Measurements from ENCODE around the gene ZNF213. TPM values are rescaled to one million over a fixed set of nuclear protein-coding genes. Genes with fewer than 3 reads are reported as not detected.

The ZNF213 gene
- total RNA-seq, 1 experiment from 2014 or later, result 2.0 TPM

Small RNA genes lying within 50 kb of the gene (small RNA-seq; reads per million reads assigned to genes)
- gene RNU1-22P, result 1.7 reads per million, percentile 48 among the genes with 10 or more reads in this experiment

Other genes starting within 250 kb of the ZNF213 start
- gene FLYWCH1, start 223.1 kb upstream of the ZNF213 start, total RNA-seq (2014; rRNA removed; shearing (Covaris generic); ENCODE audit: low replicate concordance), result 11.0 and 22.7 TPM in 2 replicates
- gene KREMEN2, start 170.8 kb upstream of the ZNF213 start, total RNA-seq (2014; rRNA removed; shearing (Covaris generic); ENCODE audit: low replicate concordance), result 3.4 and 8.5 TPM in 2 replicates
- 30.7 and 44.0 TPM in 2 replicates for gene PAQR4, start 165.7 kb upstream of the ZNF213 start, total RNA-seq (2014; rRNA removed; shearing (Covaris generic); ENCODE audit: low replicate concordance)
- 17.6 and 30.3 TPM in 2 replicates for gene PKMYT1, start 154.6 kb upstream of the ZNF213 start, total RNA-seq (2014; rRNA removed; shearing (Covaris generic); ENCODE audit: low replicate concordance)
- not detected in 2 replicates for gene CLDN9, start 122.1 kb upstream of the ZNF213 start, total RNA-seq (2014; rRNA removed; shearing (Covaris generic); ENCODE audit: low replicate concordance)
- not detected in 2 replicates for gene CLDN6, start 116.8 kb upstream of the ZNF213 start, total RNA-seq (2014; rRNA removed; shearing (Covaris generic); ENCODE audit: low replicate concordance)
- gene TNFRSF12A, start 114.7 kb upstream of the ZNF213 start, total RNA-seq (2014; rRNA removed; shearing (Covaris generic); ENCODE audit: low replicate concordance), result 4.9 and 9.4 TPM in 2 replicates
- gene HCFC1R1, start 111.1 kb upstream of the ZNF213 start, total RNA-seq (2014; rRNA removed; shearing (Covaris generic); ENCODE audit: low replicate concordance), result 51.7 and 67.8 TPM in 2 replicates
- 20.0 and 35.8 TPM in 2 replicates for gene THOC6, start 111.0 kb upstream of the ZNF213 start, total RNA-seq (2014; rRNA removed; shearing (Covaris generic); ENCODE audit: low replicate concordance)
- gene BICDL2, start 98.1 kb upstream of the ZNF213 start, total RNA-seq (2014; rRNA removed; shearing (Covaris generic); ENCODE audit: low replicate concordance), result not detected in 2 replicates
- 0.15 and 0.47 TPM in 2 replicates for gene MMP25, start 88.5 kb upstream of the ZNF213 start, total RNA-seq (2014; rRNA removed; shearing (Covaris generic); ENCODE audit: low replicate concordance)
- not detected in 2 replicates for gene IL32, start 69.4 kb upstream of the ZNF213 start, total RNA-seq (2014; rRNA removed; shearing (Covaris generic); ENCODE audit: low replicate concordance)
- not detected in 2 replicates for gene ZSCAN10, start 35.7 kb upstream of the ZNF213 start, total RNA-seq (2014; rRNA removed; shearing (Covaris generic); ENCODE audit: low replicate concordance)
- not detected in 2 replicates for gene ZNF205, start 22.4 kb upstream of the ZNF213 start, total RNA-seq (2014; rRNA removed; shearing (Covaris generic); ENCODE audit: low replicate concordance)
- gene OR1F1, start 53.2 kb downstream of the ZNF213 start, total RNA-seq (2014; rRNA removed; shearing (Covaris generic); ENCODE audit: low replicate concordance), result not detected in 2 replicates
- 8.5 and 12.1 TPM in 2 replicates for gene ZNF200, start 100.1 kb downstream of the ZNF213 start, total RNA-seq (2014; rRNA removed; shearing (Covaris generic); ENCODE audit: low replicate concordance)
- not detected in 2 replicates for gene MEFV, start 121.6 kb downstream of the ZNF213 start, total RNA-seq (2014; rRNA removed; shearing (Covaris generic); ENCODE audit: low replicate concordance)
- gene ZNF263, start 148.5 kb downstream of the ZNF213 start, total RNA-seq (2014; rRNA removed; shearing (Covaris generic); ENCODE audit: low replicate concordance), result 26.6 and 45.7 TPM in 2 replicates
- gene TIGD7, start 170.4 kb downstream of the ZNF213 start, total RNA-seq (2014; rRNA removed; shearing (Covaris generic); ENCODE audit: low replicate concordance), result 2.8 and 4.1 TPM in 2 replicates
- 22.0 and 26.1 TPM in 2 replicates for gene ZNF75A, start 170.5 kb downstream of the ZNF213 start, total RNA-seq (2014; rRNA removed; shearing (Covaris generic); ENCODE audit: low replicate concordance)
- 0.14 TPM in 1 of 2 replicates, not detected in the other for gene OR2C1, start 220.9 kb downstream of the ZNF213 start, total RNA-seq (2014; rRNA removed; shearing (Covaris generic); ENCODE audit: low replicate concordance)